ENCODE data around the gene LMO4.
A peak's percentile ranks its signal among the peaks of the same experiment; 100 is the strongest.

Gene LMO4

GRCh38 chr1:87318056-87318650 lies 10.5 kb upstream of the LMO4 start:
- no peak for TF ChIP-seq CTCF (IDR thresholded peaks at IDR 0.05; ENCODE audit: insufficient read depth, low read length, poor library complexity, severe bottlenecking)
- H3K36me3 ChIP-seq (ENCODE audit: control insufficient read depth, insufficient read depth, low read length), result no peaks in the 10 kb centered on the region
- DNase-seq (ENCODE audit: extremely low read depth, insufficient read length), result no peak
- H3K27me3 ChIP-seq (replicated peaks; ENCODE audit: control insufficient read depth, insufficient read depth, low read length), result no peaks in the 10 kb centered on the region; the same call in 1 of the 2 replicates
- no peak overlapping the region for H3K4me3 ChIP-seq (replicated peaks; ENCODE audit: low read depth, low read length)

- no peak for DNase-seq (ENCODE audit: extremely low read depth, insufficient read length)
- TF ChIP-seq CTCF (IDR thresholded peaks at IDR 0.05; ENCODE audit: insufficient read depth, low read length, poor library complexity, severe bottlenecking), result no peak
- no peak overlapping the region for H3K4me3 ChIP-seq (replicated peaks; ENCODE audit: low read depth, low read length)
Observed at GRCh38 chr1:87318806-87319205, 9.9 kb upstream of the LMO4 start.

GRCh38 chr1:87325982-87326738 lies 2.5 kb upstream of the LMO4 start:
- no peak for DNase-seq (ENCODE audit: extremely low read depth, insufficient read length)
- peak; percentile 68 for TF ChIP-seq CTCF (IDR thresholded peaks at IDR 0.05; ENCODE audit: insufficient read depth, low read length, poor library complexity, severe bottlenecking)
- Histone ChIP-seq H3K4me3 (replicated peaks; ENCODE audit: low read depth, low read length) (no peak overlapping the region), H3K27me3 (replicated peaks; ENCODE audit: control insufficient read depth, insufficient read depth, low read length) (no peaks in the 10 kb centered on the region), H3K36me3 (ENCODE audit: control insufficient read depth, insufficient read depth, low read length) (no peaks in the 10 kb centered on the region)

More at GRCh38 chr1:87318806-87319205, 9.9 kb upstream of the LMO4 start:
- no peaks in the 10 kb centered on the region; the same call in 1 of the 2 replicates for H3K27me3 ChIP-seq (replicated peaks; ENCODE audit: control insufficient read depth, insufficient read depth, low read length)
- H3K36me3 ChIP-seq (ENCODE audit: control insufficient read depth, insufficient read depth, low read length), result no peaks in the 10 kb centered on the region

GRCh38 chr1:87327376-87328271 lies 1.1 kb upstream of the LMO4 start:
- no peak for TF ChIP-seq CTCF (IDR thresholded peaks at IDR 0.05; ENCODE audit: insufficient read depth, low read length, poor library complexity, severe bottlenecking)
- no peaks in the 10 kb centered on the region for H3K27me3 ChIP-seq (replicated peaks; ENCODE audit: control insufficient read depth, insufficient read depth, low read length)
- no peaks in the 10 kb centered on the region for H3K36me3 ChIP-seq (ENCODE audit: control insufficient read depth, insufficient read depth, low read length)
- DNase-seq (ENCODE audit: extremely low read depth, insufficient read length), result no peak
- peak overlapping the region; percentile 77 for H3K4me3 ChIP-seq (replicated peaks; ENCODE audit: low read depth, low read length)

GRCh38 chr1:87329051-87329525 lies 408 bp downstream of the LMO4 start:
- H3K36me3 ChIP-seq (ENCODE audit: control insufficient read depth, insufficient read depth, low read length), result no peaks in the 10 kb centered on the region
- peak overlapping the region; percentile 83 for H3K4me3 ChIP-seq (replicated peaks; ENCODE audit: low read depth, low read length)
- no peak for TF ChIP-seq CTCF (IDR thresholded peaks at IDR 0.05; ENCODE audit: insufficient read depth, low read length, poor library complexity, severe bottlenecking)
- DNase-seq (ENCODE audit: extremely low read depth, insufficient read length), result peak; percentile 64
- no peaks in the 10 kb centered on the region for H3K27me3 ChIP-seq (replicated peaks; ENCODE audit: control insufficient read depth, insufficient read depth, low read length)

Data from GM06990 (cell line).